GM21515 (cell line): ENCODE data around the gene STMN3.

Experiments used
- ATAC-seq: cut with Tn5 transposase; IDR thresholded peaks from one replicate; pipeline ENCODE4 v1.9.1; 2021; ENCODE audit not compliant: unreplicated experiment

The STMN3 gene

DNA sequence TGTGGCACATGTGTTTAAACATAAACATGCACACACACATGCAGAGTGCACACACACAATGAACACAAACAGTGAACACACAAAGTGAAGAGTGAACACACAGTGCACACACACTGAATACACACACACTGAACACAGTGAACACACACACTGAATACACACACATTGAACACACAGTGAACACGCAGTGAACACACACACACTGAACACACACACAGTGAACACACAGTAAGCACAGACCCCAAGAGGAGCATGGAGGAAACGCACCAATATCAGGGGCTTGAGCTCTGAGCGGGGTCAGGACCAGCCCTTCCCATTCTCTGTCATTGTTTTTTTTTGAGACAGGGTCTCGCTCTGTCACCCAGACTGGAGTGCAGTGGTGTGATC lies 62.1 kb downstream of the STMN3 start:
- no peak for ATAC-seq

DNA sequence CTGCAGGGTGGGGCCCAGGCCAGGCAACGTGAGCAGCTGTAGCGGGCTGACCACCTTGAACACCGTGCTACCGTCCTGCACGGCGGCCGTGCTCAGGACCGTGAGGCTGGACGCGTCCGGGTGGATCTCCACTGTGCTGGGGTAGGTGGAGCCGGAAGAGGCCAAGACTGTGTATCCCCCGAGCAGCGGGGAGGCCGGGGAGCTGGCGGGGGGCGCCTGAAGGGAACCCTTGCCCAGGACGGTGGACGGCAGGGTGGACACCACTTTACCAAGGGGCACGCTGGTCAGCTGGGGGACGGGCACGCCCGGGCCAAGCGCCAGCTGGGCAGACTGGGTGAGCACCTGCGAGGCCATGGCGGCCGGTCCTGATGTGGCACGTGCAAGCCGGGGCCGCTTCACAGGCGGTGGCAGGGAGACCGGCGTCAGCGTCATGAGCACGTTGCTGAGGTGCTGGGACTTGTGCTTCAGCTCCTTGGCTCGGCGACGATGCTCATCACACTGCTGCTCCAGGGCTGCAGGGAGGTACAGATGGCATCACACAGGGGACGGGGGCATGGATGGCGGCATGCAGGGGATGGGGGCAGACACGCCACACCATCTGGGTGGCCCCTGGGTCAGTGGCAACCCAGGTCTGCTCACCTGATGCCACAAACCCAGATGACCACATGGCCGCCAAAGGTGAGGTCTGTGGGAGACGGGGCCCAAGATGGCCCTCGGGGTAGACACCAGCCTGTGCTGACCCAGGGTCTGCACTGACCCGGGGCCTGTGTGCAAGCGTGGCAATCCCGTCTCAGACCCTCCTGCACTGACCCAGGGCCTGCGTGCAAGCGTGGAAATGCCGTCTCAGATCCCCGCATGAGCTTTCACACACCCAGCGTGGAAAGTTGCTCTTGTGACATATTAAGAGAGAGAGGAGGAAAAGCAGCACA lies 62.7 kb downstream of the STMN3 start:
- ATAC-seq: no peak
